Measurements from ENCODE around the gene DAGLB.
"Not testable (repeated sequence)": the region's sequence is repeated elsewhere in the genome, so short reads cannot be mapped to it uniquely, and the experiment has no call there.

DAGLB gene

GRCh38 chr7:6395898-6396595 lies 51.7 kb downstream of the DAGLB start:
- no peak for DNase-seq

DNA sequence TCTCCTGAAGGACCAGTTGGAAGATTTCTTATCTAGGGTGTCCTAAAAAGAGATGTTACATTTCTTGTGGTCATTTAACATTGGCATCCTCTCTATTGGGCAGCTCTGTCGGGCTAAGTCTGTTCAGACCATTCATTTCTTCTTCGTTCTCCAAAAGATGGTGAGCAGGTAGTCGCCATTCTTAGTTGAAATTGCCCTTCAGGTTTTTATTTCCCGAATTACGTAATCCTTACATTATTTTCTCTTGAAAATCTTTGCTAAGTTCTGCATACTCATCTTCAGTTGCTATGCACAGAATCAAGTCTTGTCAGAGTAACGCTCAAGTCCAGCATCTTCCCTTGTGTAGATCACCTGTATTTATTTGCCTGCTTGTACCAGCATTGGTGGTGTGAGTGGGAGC lies 53.6 kb downstream of the DAGLB start:
- DNase-seq = no peak

GRCh38 chr7:6393667-6394056 lies 54.1 kb downstream of the DAGLB start:
- no peak for DNase-seq

DNA sequence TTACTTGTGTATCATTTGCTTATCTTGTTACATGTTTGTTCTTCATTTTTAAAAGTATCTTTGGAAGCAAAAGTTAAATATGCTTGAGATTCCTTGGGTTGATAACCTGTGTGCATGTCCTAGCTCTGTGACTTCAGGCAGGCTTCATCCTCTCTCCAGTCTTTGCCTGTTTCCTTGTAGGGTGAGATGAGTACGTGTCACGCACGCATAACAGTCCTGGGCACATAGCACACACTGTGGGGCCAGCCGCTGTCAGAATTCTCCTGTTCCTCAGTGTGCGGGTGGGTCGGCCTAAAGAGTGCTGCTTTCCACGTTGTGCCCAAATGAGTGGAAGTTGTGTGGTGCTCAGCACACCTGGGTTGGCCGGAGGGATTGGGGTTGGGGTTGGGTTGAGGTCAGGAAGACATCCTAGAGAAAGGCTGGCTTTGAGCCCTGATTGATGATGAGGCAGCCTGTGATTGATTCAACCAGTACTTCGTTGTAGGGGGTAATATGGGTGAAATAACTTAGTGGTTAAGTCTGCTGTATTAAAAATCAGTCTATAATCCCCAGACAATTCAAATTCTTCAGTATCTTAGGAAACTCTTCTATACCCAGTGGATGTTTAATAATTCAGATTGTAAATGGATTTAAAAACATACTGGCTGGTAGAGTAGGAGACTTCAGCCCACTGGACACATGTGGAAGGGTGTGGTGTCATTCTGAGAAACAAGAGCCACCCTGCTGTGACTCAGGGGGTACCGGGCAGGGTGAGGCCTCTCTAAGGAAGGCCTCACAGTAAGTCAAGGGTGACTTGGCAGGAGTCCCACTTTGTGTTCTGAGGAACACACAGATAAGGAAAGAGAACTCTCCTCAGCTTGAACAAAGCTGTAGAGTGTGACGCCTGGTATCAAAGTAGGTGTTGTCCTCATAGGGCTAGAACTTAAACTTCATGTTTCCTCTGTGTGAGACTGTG lies 54.8 kb downstream of the DAGLB start:
- DNase-seq = no peak

DNA sequence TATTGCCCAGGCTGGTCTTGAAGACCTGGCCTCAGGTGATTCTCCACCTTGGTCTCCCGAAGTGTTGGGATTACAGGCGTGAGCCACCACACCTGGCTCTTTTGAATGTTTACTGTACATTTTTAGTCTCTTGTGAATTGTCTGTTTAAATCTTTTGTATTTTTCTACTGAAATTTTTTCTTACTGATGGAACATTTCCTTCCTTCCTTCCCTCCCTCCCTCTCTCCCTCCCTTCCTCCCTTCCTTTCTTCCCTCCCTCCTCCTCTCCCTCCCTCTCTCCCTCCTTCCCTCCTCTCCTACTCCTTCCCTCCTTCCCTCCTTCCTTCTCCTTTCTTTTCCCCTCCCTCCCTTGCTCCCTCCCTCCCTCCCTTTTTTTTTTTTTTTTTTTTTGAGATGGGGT lies 58.0 kb downstream of the DAGLB start:
- DNase-seq = no peak

DNA sequence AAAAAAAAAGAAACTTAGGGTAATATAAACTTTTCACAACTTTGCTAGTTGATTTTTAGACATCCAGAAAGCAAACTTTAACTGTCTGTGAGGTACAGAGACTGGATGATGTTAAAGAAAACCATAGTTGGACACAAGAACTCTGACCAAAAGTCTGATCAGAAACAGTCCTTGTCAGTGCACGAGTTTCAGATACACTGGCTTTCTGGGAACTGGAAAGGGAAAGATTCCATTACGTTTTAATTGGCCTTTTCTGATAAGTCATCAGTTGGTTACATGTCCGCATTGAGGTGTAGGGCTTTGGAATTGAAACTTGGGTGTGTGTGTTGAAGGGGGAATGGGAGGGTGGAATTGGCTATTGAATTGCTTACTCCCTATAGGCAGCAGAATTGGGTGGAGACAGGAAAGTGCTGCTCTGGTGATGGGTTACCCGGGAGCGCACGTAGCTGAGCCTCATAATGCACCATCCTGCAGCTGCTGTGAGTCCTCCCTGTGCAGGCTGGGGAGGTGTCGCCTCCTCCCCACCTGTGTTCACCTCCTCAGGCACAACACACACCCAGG lies 59.9 kb downstream of the DAGLB start:
- no peak for DNase-seq

DNA sequence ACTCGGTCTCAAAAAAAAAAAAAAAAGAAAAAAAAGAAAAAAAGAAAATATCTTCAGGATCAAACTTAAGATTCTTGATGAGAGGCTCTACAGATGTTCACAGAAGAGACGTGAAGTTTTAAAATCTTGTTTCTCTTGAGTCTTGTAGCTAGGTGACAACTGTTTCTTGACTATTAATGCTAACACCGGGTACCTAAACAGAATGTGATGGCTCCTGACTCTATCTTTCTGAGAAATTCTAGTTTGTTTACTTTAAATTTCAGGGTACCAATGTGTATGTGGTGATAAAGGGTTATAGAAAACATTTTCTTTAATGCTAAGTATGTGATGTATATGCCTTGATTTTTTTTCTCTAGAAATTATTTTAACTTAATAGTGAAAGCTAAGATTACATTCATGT lies 61.0 kb downstream of the DAGLB start:
- no peak for DNase-seq

GRCh38 chr7:6385909-6386560 lies 61.7 kb downstream of the DAGLB start:
- DNase-seq = peak; percentile 91

GRCh38 chr7:6385110-6385781 lies 62.5 kb downstream of the DAGLB start:
- DNase-seq = peak; percentile 86

GRCh38 chr7:6384327-6384726 lies 63.4 kb downstream of the DAGLB start:
- DNase-seq = no peak

DNA sequence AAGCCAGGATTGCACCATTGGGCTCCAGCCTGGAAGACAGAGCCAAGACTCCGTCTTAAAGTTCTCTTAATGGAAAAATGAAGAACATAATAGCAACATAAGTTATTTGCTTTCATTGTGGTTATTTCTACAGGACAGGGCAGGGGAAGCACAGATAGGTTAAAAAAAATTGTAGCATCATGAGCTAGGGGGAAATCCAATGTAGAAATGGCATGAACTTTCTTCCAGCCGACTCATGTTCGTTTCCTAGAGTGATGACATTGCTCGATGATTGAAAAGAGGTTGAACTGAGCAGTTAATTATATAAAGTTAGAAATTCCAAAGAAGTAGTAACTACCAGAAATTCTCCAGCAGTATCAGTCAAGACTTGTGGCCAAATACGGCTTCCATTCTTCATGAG lies 64.9 kb downstream of the DAGLB start:
- DNase-seq = no peak

GRCh38 chr7:6381846-6382245 lies 65.9 kb downstream of the DAGLB start:
- not testable (repeated sequence) for DNase-seq

GRCh38 chr7:6380310-6381095 lies 67.3 kb downstream of the DAGLB start:
- DNase-seq = no peak

- DNase-seq = no peak
Measured at GRCh38 chr7:6379886-6380285, 67.9 kb downstream of the DAGLB start.

DNA sequence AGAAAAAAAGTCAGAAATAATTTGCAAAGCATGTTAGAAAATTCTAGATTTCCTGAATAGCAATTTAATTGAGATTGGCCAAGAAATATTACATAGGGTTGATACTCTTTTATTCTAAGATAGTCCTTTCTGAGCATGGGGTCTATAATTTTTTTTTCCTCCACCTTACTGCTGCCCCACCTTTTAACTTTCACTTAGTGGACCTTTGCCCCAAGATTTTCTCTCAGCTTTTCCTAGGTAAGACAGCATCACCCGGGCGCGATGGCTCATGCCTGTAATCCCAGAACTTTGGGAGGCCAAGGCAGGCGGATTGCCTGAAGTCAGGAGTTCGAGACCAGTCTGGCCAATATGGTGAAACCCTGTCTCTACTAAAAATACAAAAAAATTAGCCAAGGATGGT lies 69.2 kb downstream of the DAGLB start:
- DNase-seq = not testable (repeated sequence)

GRCh38 chr7:6376820-6377219 lies 70.9 kb downstream of the DAGLB start:
- no peak for DNase-seq

GRCh38 chr7:6375348-6376101 lies 72.2 kb downstream of the DAGLB start:
- DNase-seq = no peak

DNA sequence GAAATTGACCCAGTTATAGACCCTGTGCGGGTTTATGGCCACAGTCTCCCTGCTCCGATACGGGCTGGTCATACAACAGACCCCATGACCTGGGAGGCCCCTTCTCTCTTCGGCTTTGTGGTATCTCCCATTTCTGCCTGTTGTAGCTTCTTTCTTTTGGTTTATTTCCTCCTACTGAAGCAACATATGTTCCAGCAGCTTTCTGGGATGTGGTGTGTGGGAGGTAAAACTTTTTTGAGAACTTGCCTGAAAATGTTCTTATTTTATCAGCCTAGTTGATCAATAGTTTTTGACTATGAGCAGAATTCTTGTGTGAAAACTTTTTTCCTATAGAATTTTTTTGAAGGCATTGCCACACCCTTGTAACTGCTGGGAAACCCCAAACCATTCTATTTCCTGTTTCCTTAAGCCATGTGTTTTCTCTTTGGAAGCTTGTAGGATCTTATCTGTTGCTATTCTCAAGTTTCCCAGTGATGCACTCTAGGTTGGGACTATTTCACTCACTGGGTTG lies 80.0 kb downstream of the DAGLB start:
- no peak for DNase-seq

GRCh38 chr7:6365451-6365850 lies 82.3 kb downstream of the DAGLB start:
- DNase-seq = no peak

DNA sequence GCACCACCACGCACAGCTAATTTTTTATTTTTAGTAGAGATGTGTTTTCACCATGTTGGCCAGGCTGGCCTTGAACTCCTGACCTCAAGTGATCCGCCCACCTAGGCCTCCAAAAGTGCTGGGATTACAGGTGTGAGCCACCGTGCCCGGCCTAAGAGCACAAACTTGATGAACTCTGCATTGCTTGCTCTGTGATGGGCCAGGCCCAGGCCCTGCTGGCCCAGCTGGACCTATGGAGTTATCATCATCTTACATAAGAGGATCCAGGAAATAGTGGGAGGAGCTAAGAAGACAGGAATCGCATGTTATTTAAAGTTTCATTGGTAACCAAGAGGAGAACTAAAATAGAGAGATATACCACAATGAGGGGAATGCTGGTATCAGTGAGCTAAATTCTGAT lies 86.9 kb downstream of the DAGLB start:
- no peak for DNase-seq

DNA sequence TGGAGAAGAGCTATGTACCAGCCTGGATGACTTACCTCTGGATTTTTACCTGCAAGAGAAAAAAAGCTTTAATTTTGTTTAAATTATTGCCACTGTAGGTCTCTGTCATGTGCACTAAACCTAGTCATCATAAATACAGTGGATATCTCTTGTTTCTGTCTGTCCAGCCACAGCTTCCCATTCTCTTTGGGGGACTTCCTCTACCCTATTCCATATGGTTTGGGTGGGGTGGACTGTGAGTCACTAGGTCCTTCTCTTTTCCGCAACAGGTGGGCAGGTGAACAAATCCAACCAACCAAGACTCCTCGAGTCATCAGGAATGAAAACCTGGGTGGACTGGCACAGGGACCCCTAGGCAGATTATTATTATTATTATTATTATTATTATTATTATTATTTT lies 88.0 kb downstream of the DAGLB start:
- DNase-seq = no peak
